ENCODE measurements around the gene TMEM59L. TPM values are rescaled to one million over a fixed set of nuclear protein-coding genes. Genes with fewer than 3 reads are reported as not detected.
A peak's percentile ranks its signal among the peaks of the same experiment; 100 is the strongest.

TMEM59L gene
- total RNA-seq, 1 experiment from 2014 or later: 0.71 TPM

DNA sequence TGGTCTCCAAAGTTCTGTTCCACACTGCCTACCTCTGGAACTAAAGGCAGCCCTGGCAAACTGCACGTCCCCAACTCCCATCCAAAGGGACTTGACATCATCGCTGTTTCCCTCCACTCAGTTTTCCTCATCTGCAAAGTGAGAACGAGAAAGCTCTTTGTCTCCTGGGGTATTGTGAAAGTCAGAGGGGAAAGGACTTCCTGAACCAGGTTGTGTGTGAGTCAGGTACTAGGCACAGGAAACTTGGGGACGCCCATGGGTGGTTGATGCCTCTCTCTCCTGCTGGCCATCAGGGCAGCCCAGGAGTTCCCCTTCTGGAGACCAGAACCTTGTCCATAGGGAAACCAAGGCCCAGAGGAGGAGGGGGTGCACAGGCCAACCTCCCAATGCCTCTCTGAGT lies 10.8 kb upstream of the TMEM59L start:
- no peak overlapping the region for H3K4me3 Mint-ChIP-seq (ENCODE audit: low read depth, unreplicated experiment)
- no peak overlapping the region for H3K27ac Mint-ChIP-seq (ENCODE audit: unreplicated experiment)
- peaks cover 32% of the 10 kb centered on the region for H3K27me3 Mint-ChIP-seq (ENCODE audit: unreplicated experiment)
- intact Hi-C loops (cut with micrococcal nuclease; ENCODE audit: unreplicated experiment): no loop called here
- TF ChIP-seq, protein P1, sequence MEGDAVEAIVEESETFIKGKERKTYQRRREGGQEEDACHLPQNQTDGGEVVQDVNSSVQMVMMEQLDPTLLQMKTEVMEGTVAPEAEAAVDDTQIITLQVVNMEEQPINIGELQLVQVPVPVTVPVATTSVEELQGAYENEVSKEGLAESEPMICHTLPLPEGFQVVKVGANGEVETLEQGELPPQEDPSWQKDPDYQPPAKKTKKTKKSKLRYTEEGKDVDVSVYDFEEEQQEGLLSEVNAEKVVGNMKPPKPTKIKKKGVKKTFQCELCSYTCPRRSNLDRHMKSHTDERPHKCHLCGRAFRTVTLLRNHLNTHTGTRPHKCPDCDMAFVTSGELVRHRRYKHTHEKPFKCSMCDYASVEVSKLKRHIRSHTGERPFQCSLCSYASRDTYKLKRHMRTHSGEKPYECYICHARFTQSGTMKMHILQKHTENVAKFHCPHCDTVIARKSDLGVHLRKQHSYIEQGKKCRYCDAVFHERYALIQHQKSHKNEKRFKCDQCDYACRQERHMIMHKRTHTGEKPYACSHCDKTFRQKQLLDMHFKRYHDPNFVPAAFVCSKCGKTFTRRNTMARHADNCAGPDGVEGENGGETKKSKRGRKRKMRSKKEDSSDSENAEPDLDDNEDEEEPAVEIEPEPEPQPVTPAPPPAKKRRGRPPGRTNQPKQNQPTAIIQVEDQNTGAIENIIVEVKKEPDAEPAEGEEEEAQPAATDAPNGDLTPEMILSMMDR (IDR thresholded peaks at IDR 0.05; ENCODE audit: unreplicated experiment): no peak
- H3K36me3 Mint-ChIP-seq (ENCODE audit: insufficient read depth, unreplicated experiment): no peaks in the 10 kb centered on the region
- CTCF ChIA-PET: no interaction called here
- BruUV-seq (replicated peaks): no TSS peak
- H3K4me1 Mint-ChIP-seq (ENCODE audit: low read depth, unreplicated experiment): no peaks in the 10 kb centered on the region
- H3K9me3 Mint-ChIP-seq (ENCODE audit: low read depth, unreplicated experiment): no peaks in the 10 kb centered on the region
- no peak for DNase-seq

DNA sequence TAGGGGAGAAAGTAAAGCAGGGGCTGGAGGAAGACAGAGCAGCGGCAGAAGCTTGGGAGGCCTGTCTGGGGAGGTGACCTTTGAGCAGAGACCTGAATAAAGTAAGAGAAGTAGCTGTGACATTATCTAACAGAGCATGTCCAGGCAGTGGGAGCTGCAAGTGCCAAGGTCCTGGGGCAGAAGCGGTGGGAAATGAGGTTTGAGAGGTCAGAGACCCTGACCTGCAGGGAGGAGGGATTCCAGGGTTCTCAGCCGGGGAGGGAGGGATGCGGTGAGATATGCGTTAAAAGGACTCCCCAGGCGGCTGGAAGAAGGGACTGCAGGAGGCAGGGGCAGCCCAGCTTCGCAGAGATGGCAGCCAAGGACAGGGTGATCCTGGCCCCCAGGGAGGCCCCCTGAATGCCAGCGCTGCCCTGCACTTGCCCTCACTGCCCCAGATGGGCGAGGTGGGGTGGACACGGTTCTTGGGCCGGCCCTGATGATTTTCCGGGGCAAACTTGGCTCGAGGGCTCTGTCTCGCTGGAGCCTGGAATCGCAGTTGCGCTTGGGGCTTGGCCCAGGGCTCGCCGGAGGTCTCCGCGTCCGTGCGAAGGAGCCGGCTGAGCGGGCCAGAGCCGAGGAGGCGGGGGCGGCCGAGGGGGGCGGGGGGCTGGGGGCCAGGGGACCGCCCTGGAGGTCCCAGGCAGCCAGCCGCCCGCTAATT lies 9.3 kb upstream of the TMEM59L start:
- CTCF ChIA-PET: no interaction called here
- H3K4me3 Mint-ChIP-seq (ENCODE audit: low read depth, unreplicated experiment): no peak overlapping the region
- no peaks in the 10 kb centered on the region for H3K9me3 Mint-ChIP-seq (ENCODE audit: low read depth, unreplicated experiment)
- H3K27ac Mint-ChIP-seq (ENCODE audit: unreplicated experiment): peak overlapping the region; percentile 27
- TF ChIP-seq, protein P1 (IDR thresholded peaks at IDR 0.05; ENCODE audit: unreplicated experiment): no peak
- H3K27me3 Mint-ChIP-seq (ENCODE audit: unreplicated experiment): peaks cover 45% of the 10 kb centered on the region
- DNase-seq: no peak
- no peaks in the 10 kb centered on the region for H3K4me1 Mint-ChIP-seq (ENCODE audit: low read depth, unreplicated experiment)
- H3K36me3 Mint-ChIP-seq (ENCODE audit: insufficient read depth, unreplicated experiment): peaks cover 3% of the 10 kb centered on the region
- intact Hi-C loops (cut with micrococcal nuclease; ENCODE audit: unreplicated experiment): no loop called here
- no TSS peak for BruUV-seq (replicated peaks)

DNA sequence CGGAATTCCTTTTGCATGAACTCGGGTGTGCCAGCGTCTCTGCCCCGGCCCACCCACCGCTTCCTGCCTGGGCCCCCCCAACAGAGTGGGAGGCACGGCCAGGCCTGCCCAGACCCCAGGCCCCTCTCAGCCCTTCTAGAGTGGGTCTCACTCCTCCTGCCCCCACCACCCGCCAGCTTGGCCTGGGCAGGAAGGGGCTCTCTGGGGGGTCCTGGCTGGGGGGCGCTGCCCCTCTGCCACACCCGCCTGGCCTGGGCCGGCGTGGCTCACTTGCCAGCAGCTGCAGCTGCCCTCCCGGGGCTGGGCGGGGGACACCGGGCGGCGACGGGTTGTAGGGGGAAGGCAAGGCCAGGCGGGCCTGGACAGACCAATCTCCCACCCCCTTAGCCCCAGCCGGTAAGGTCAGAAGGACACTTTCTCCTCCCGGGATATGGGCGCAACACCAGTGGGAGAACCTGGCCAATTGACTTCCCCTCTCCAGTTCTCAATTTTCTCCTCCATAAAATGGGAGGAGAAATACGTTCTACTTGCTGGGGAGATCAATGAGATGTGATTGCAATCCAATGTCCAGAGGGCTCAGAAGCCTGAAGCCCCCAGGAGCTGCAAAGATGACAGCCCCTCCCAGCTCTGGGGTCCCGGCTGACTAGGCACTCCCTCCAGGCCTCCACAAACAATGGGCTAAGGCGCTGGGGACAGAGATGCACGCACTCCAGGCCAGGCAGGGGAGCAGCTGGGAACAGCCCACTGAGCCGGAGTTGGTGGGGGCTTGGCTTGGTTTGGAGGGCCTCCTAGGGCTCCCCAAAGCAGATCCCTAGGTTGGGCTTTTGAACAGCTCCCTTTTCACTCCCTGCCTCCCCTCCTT lies 8.5 kb upstream of the TMEM59L start:
- TF ChIP-seq, protein P1 (IDR thresholded peaks at IDR 0.05; ENCODE audit: unreplicated experiment): no peak
- H3K27ac Mint-ChIP-seq (ENCODE audit: unreplicated experiment): no peak overlapping the region
- H3K27me3 Mint-ChIP-seq (ENCODE audit: unreplicated experiment): peaks cover 53% of the 10 kb centered on the region
- peaks cover 3% of the 10 kb centered on the region for H3K36me3 Mint-ChIP-seq (ENCODE audit: insufficient read depth, unreplicated experiment)
- no peak overlapping the region for H3K4me3 Mint-ChIP-seq (ENCODE audit: low read depth, unreplicated experiment)
- DNase-seq: no peak
- CTCF ChIA-PET: no interaction called here
- intact Hi-C loops (cut with micrococcal nuclease; ENCODE audit: unreplicated experiment): no loop called here
- no TSS peak for BruUV-seq (replicated peaks)
- no peaks in the 10 kb centered on the region for H3K9me3 Mint-ChIP-seq (ENCODE audit: low read depth, unreplicated experiment)
- no peaks in the 10 kb centered on the region for H3K4me1 Mint-ChIP-seq (ENCODE audit: low read depth, unreplicated experiment)

DNA sequence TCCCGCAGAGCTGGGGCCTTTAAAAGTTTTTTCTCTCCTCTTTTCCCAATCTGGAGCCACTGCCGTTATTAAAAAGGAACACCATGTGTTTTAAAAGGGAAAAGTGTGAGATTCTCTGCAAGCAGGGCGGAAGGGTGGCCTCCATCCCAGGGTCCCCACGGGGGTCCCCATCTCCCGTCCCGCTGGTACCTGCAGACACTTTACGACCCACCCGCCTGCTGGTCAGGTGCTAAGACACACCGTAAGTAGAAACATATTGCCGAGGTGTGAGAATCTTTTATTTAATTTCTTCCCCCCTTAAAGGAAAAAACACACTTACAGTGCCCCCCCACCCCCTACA lies 7.9 kb upstream of the TMEM59L start:
- Mint-ChIP-seq H3K4me1 (ENCODE audit: low read depth, unreplicated experiment) (no peaks in the 10 kb centered on the region), H3K36me3 (ENCODE audit: insufficient read depth, unreplicated experiment) (peaks cover 3% of the 10 kb centered on the region), H3K9me3 (ENCODE audit: low read depth, unreplicated experiment) (no peaks in the 10 kb centered on the region), H3K27me3 (ENCODE audit: unreplicated experiment) (peaks cover 59% of the 10 kb centered on the region), H3K4me3 (ENCODE audit: low read depth, unreplicated experiment) (peak overlapping the region; percentile 53), H3K27ac (ENCODE audit: unreplicated experiment) (no peak overlapping the region)
- no peak for DNase-seq
- intact Hi-C loops (cut with micrococcal nuclease; ENCODE audit: unreplicated experiment): no loop called here
- CTCF ChIA-PET: no interaction called here
- TF ChIP-seq, protein P1 (IDR thresholded peaks at IDR 0.05; ENCODE audit: unreplicated experiment): no peak
- no TSS peak for BruUV-seq (replicated peaks)
